NCI-H1048 (cell line): Measurements from ENCODE around the gene ADGRD2.
"Not testable (repeated sequence)": the region's sequence is repeated elsewhere in the genome, so short reads cannot be mapped to it uniquely, and the experiment has no call there.

Experiments used
- DNase-seq: peaks from one replicate; lab custom pipeline; 2025; lab: John Stamatoyannopoulos, UW

Gene ADGRD2

GRCh38 chr9:124450241-124450924 lies at the start of gene ADGRD2:
ADGRD2 (plus strand) TSS chr9:124450451; CDS start chr9:124451667, 1,216 bp downstream.
- DNase-seq = no peak

- DNase-seq = no peak
Measured at GRCh38 chr9:124403246-124403645, 47.0 kb upstream of the ADGRD2 start.

GRCh38 chr9:124409410-124409809 lies 40.8 kb upstream of the ADGRD2 start:
- no peak for DNase-seq

- no peak for DNase-seq
Measured at GRCh38 chr9:124410321-124410913, 39.8 kb upstream of the ADGRD2 start.

- DNase-seq = no peak
Measured at GRCh38 chr9:124411514-124412227, 38.6 kb upstream of the ADGRD2 start.

- DNase-seq = no peak
Measured at GRCh38 chr9:124412228-124412575, 38.0 kb upstream of the ADGRD2 start.

- no peak for DNase-seq
Measured at GRCh38 chr9:124414612-124415011, 35.6 kb upstream of the ADGRD2 start.

- peak; percentile 98 for DNase-seq
Measured at GRCh38 chr9:124415102-124415851, 35.0 kb upstream of the ADGRD2 start, which contains the start of gene PSMB7. PSMB7 (minus strand) TSS chr9:124415442; CDS start chr9:124415425, 17 bp downstream.

- DNase-seq = no peak
Measured at GRCh38 chr9:124415852-124416484, 34.3 kb upstream of the ADGRD2 start.

- DNase-seq = no peak
Measured at GRCh38 chr9:124419832-124420489, 30.3 kb upstream of the ADGRD2 start.

- no peak for DNase-seq
Measured at GRCh38 chr9:124420991-124421543, 29.2 kb upstream of the ADGRD2 start.

- DNase-seq = no peak
Measured at GRCh38 chr9:124423155-124423554, 27.1 kb upstream of the ADGRD2 start.

- no peak for DNase-seq
Measured at GRCh38 chr9:124423591-124423990, 26.7 kb upstream of the ADGRD2 start.

GRCh38 chr9:124425733-124426132 lies 24.5 kb upstream of the ADGRD2 start:
- not testable (repeated sequence) for DNase-seq

GRCh38 chr9:124426361-124426760 lies 23.9 kb upstream of the ADGRD2 start:
- DNase-seq = no peak

- no peak for DNase-seq
Measured at GRCh38 chr9:124427281-124427680, 23.0 kb upstream of the ADGRD2 start.

- DNase-seq = no peak
Measured at GRCh38 chr9:124428751-124429529, 21.3 kb upstream of the ADGRD2 start.

- DNase-seq = no peak
Measured at GRCh38 chr9:124429530-124429867, 20.8 kb upstream of the ADGRD2 start.

GRCh38 chr9:124436320-124436719 lies 13.9 kb upstream of the ADGRD2 start:
- no peak for DNase-seq

- no peak for DNase-seq
Measured at GRCh38 chr9:124437086-124437485, 13.2 kb upstream of the ADGRD2 start.
